BJ (cell line): ENCODE data around the gene LRRC59. TPM values are rescaled to one million over a fixed set of nuclear protein-coding genes. Genes with fewer than 3 reads are reported as not detected.
"Not testable (repeated sequence)": the region's sequence is repeated elsewhere in the genome, so short reads cannot be mapped to it uniquely, and the experiment has no call there.

Experiments
- CTCF ChIA-PET: fragments of 350-600 bp; formaldehyde crosslinking; extraction: SDS; loops from one replicate; lab custom pipeline; 2021; ENCODE audit warnings: antibody characterized with exemption, inconsistent platforms; lab: Yijun Ruan, JAX
- POLR2A ChIA-PET: fragments of 300-600 bp; sonication (Branson Sonifier 250); formaldehyde crosslinking; extraction: SDS; loops from one replicate; lab custom pipeline; 2021; ENCODE audit warnings: antibody characterized with exemption; lab: Charles Lee
- DNase-seq: peaks from one replicate; pipeline ENCODE4 v3.0.0-alpha.2; 2011; ENCODE audit warnings: low read depth
- H3K27me3 ChIP-seq: 2 replicates; pipeline ENCODE4 v1.6.0; 2011; ENCODE audit warnings: low read length; ENCODE audit not compliant: control insufficient read depth, insufficient read depth
- H3K36me3 ChIP-seq: 2 replicates; pipeline ENCODE4 v1.5.1; 2011; ENCODE audit warnings: low read length; ENCODE audit not compliant: control insufficient read depth, insufficient read depth
- H3K4me3 ChIP-seq: 2 replicates; pipeline ENCODE4 v1.5.1; 2011; ENCODE audit warnings: low read depth, mild to moderate bottlenecking, control low read depth, low read length
- polyA plus RNA-seq: library from polyadenylated mRNA; depleted of rRNA; stranded (reverse); fragments of >200 nt; gene quantifications from 2 replicates; pipeline ENCODE4 v1.2.3, GENCODE V29; 2011
- TF ChIP-seq, protein P1 (sequence below): IDR thresholded peaks from 2 replicates; pipeline ENCODE4 v1.5.1; 2011; ENCODE audit warnings: low read depth, mild to moderate bottlenecking, control low read depth, inconsistent platforms, low read length, moderate library complexity; ENCODE audit not compliant: insufficient read depth

Gene LRRC59
- polyA plus RNA-seq, 1 experiment: 110 TPM

DNA sequence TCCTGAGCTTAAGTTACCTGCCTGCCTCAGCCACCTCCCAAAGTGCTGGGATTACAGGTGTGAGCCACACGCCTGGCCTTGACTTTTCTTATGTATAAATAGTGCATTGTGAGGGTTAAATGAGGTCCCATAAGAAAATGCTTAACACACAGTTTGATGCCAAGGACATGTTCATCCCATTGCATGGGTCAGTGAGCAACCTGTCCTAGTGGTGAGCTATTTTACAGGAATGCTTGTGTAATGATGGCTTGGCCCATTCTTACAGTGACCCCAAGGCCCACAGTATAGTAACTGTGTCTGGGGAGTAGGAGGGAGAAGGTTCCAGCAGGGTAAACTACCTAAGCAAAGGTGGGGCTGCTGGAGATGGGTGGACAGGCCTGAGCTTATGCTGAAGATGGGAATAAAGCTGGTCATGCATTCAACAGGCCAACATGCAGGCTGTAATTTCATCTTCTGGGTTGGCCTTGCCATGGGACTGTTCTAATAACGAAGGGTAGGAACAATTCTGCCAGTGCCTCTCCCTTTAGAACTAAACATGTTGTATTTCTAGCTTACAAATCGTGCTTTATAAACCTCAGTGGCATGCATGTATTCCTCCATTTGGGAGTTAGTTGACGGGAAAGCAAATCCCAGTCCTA, 34.9 kb upstream of the LRRC59 start:
- TF ChIP-seq, protein P1, sequence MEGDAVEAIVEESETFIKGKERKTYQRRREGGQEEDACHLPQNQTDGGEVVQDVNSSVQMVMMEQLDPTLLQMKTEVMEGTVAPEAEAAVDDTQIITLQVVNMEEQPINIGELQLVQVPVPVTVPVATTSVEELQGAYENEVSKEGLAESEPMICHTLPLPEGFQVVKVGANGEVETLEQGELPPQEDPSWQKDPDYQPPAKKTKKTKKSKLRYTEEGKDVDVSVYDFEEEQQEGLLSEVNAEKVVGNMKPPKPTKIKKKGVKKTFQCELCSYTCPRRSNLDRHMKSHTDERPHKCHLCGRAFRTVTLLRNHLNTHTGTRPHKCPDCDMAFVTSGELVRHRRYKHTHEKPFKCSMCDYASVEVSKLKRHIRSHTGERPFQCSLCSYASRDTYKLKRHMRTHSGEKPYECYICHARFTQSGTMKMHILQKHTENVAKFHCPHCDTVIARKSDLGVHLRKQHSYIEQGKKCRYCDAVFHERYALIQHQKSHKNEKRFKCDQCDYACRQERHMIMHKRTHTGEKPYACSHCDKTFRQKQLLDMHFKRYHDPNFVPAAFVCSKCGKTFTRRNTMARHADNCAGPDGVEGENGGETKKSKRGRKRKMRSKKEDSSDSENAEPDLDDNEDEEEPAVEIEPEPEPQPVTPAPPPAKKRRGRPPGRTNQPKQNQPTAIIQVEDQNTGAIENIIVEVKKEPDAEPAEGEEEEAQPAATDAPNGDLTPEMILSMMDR: no peak
- Histone ChIP-seq H3K27me3 (no peaks in the 10 kb centered on the region), H3K36me3 (no peaks in the 10 kb centered on the region), H3K4me3 (no peak overlapping the region)
- no peak for DNase-seq
- CTCF ChIA-PET: no interaction called here
- POLR2A ChIA-PET: no interaction called here

DNA sequence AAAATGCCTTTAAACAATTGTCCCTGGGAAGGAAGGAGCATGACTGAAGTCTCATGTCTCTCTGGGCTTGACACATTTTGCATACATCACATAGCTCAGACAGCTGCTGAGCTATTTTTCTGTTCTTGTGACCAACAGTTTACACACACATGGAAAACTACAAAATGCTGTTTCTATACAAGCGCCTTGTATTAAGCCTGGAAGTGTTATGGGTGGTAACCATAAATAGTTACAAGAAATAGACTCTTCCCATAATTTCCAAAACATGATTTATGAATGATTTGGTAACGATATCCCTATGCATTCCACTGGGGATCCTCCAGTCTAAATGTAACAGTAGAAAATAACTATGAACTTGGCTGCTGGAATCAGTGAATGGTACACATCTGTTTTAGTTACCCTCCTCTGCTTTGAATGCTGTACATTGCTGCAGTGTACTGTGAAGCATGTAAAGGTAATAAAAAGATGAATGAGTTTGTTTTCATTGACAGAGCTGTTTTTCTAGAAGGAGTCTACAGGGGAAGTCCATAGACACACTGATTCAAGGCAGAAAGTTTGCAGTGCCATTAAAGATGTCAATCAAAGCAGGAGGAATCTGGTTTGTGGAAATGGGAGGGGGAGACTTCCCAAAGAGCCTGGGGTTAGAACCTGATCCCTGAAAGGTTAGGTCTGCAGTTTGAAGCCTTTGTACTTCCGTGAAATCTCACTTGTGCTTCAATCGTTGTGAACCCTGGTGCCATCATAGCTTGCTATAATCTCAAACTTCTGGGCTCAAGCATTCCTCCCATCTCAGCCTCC, 33.7 kb upstream of the LRRC59 start:
- ChIA-PET POLR2A (no interaction called here), CTCF (interaction anchor here (0.8 to 1.4 kb wide), 3 partner anchors 24 to 34 kb away, joined by 3 to 4 read pairs (median 3); partner anchors contain the start of gene LRRC59)
- TF ChIP-seq, protein P1: no peak
- no peak for DNase-seq
- no peak overlapping the region for H3K4me3 ChIP-seq
- no peaks in the 10 kb centered on the region for H3K27me3 ChIP-seq
- no peaks in the 10 kb centered on the region for H3K36me3 ChIP-seq

DNA sequence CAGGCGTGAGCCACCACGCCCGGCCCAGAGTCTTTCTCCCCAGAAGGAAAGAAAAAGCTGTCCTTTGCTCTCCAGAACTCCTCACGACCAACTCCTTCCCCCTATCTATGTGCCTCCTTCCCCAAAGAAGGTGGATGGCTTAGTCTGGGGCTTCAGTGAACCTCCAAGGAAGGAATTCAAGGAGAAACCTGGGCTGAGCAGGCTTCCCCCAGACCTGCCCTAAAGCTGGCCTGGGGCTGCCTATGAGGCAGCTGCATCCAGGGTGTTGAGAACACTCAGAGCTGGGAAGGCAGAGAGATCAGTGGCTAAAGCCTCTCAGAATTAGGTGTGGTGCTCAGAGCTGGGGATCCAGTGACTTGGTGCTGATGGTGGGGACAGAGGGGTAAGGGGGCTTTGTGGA, 32.5 kb upstream of the LRRC59 start:
- Histone ChIP-seq H3K27me3 (no peaks in the 10 kb centered on the region), H3K4me3 (no peak overlapping the region), H3K36me3 (no peaks in the 10 kb centered on the region)
- TF ChIP-seq, protein P1: no peak
- DNase-seq: no peak
- ChIA-PET CTCF (interaction anchor here (1.2 to 1.4 kb wide), 2 partner anchors 31 to 33 kb away, joined by 3 to 6 read pairs; partner anchors contain the start of gene LRRC59), POLR2A (no interaction called here)

DNA sequence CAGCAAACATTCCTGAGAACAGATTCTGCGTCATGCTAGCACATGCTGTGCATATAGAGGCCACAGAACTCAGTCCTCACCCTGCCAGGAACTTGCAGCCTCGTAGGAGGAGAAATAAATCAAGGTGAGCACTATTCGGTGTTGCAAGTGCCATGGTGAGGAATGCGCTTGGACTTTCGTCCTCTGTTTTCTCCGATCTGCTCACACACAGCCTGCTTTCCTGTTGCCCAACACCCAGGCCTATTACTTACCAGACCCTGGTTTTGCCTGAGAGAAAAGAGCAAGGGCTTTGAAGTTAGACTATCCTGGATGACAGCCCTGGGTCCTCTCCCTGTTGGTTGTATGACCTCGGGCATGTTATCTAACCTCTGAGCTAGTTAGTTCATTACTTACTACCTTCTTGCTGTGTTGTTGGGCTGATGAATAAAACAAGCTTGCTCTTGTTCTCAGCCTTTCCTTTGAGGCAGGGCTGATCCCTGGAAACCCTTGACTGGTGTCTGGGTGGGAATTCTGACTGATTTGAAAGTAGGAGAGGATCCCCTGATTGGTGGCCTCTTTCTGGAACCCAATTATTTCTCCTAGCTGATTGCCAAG, 31.6 kb upstream of the LRRC59 start:
- CTCF ChIA-PET: interaction anchor here (1.4 kb wide), 1 partner anchor 32 kb away, joined by 6 read pairs; the partner anchor contains the start of gene LRRC59
- no peak for DNase-seq
- TF ChIP-seq, protein P1: no peak
- Histone ChIP-seq H3K36me3 (no peaks in the 10 kb centered on the region), H3K27me3 (no peaks in the 10 kb centered on the region), H3K4me3 (no peak overlapping the region)
- POLR2A ChIA-PET: no interaction called here

DNA sequence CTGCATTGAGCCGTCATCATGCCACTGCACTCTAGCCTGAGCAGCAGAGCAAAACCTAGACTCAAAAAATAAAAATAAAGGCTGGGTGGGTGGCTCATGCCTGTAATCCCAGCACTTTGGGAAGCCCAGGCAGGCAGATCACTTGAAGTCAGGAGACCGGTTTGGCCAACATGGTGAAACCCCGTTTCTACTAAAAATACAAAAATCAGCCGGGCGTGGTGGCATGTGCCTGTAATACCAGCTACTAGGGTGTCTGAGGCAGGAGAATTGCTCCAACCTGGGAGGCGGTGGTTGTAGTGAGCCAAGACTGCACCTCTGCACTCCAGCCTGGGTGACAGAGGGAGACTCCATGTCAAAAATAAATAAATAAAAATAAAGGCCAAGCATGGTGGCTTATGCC, 30.8 kb upstream of the LRRC59 start:
- H3K4me3 ChIP-seq, H3K36me3 ChIP-seq, POLR2A ChIA-PET, CTCF ChIA-PET, DNase-seq, H3K27me3 ChIP-seq: not testable (repeated sequence)
